Measurements from ENCODE around the gene ARL11.
"Not testable (repeated sequence)": the region's sequence is repeated elsewhere in the genome, so short reads cannot be mapped to it uniquely, and the experiment has no call there.

The ARL11 gene

GRCh38 chr13:49606747-49607648, 21.3 kb upstream of the ARL11 start:
- TF ChIP-seq CTCF (IDR thresholded peaks at IDR 0.05; ENCODE audit: borderline replicate concordance, insufficient read depth, low read depth, low read length), result peak; percentile 67
- H3K4me3 ChIP-seq (ENCODE audit: low read depth, low read length), result peak overlapping the region; percentile 5

GRCh38 chr13:49607761-49608160, 20.5 kb upstream of the ARL11 start:
- TF ChIP-seq CTCF (IDR thresholded peaks at IDR 0.05; ENCODE audit: borderline replicate concordance, insufficient read depth, low read depth, low read length), result no peak

GRCh38 chr13:49608651-49609331, 19.5 kb upstream of the ARL11 start:
- TF ChIP-seq CTCF (IDR thresholded peaks at IDR 0.05; ENCODE audit: borderline replicate concordance, insufficient read depth, low read depth, low read length), result no peak
- no peak overlapping the region for H3K4me3 ChIP-seq (ENCODE audit: low read depth, low read length)

More at GRCh38 chr13:49607761-49608160, 20.5 kb upstream of the ARL11 start:
- H3K4me3 ChIP-seq (ENCODE audit: low read depth, low read length), result no peak overlapping the region

GRCh38 chr13:49610176-49610575, 18.1 kb upstream of the ARL11 start:
- TF ChIP-seq CTCF (IDR thresholded peaks at IDR 0.05; ENCODE audit: borderline replicate concordance, insufficient read depth, low read depth, low read length), result no peak
- H3K4me3 ChIP-seq (ENCODE audit: low read depth, low read length), result no peak overlapping the region

- not testable (repeated sequence) for H3K4me3 ChIP-seq (ENCODE audit: low read depth, low read length)
These were observed 16.3 kb upstream of the ARL11 start for GRCh38 chr13:49612042-49612441.

GRCh38 chr13:49615836-49616675, 12.3 kb upstream of the ARL11 start:
- TF ChIP-seq CTCF (IDR thresholded peaks at IDR 0.05; ENCODE audit: borderline replicate concordance, insufficient read depth, low read depth, low read length), result no peak
- no peak overlapping the region for H3K4me3 ChIP-seq (ENCODE audit: low read depth, low read length)

- H3K4me3 ChIP-seq (ENCODE audit: low read depth, low read length), result no peak overlapping the region
- TF ChIP-seq CTCF (IDR thresholded peaks at IDR 0.05; ENCODE audit: borderline replicate concordance, insufficient read depth, low read depth, low read length), result no peak
These were observed 11.6 kb upstream of the ARL11 start for GRCh38 chr13:49616676-49617065.
